Lower lobe of right lung (tissue), 2 donors: ENCODE measurements around the gene PIK3CA. TPM values are rescaled to one million over a fixed set of nuclear protein-coding genes. Genes with fewer than 3 reads are reported as not detected.
"Not testable (repeated sequence)": the region's sequence is repeated elsewhere in the genome, so short reads cannot be mapped to it uniquely, and the experiment has no call there.

Experiments
- ATAC-seq, 2 donors: fragments of 200-7000 bp; cut with Tn5 transposase; one replicate each; pipeline ENCODE4 v1.9.1; 2020 to 2022; ENCODE audit warnings: mild to moderate bottlenecking in 2 of 2, moderate library complexity in 2 of 2
- DNase-seq: peaks from one replicate; pipeline ENCODE4 v3.0.0-alpha.2; 2020
- H3K27ac ChIP-seq: fragments of 200-600 bp; one replicate; pipeline ENCODE4 v1.8.0; 2022
- H3K27me3 ChIP-seq: fragments of 200-600 bp; one replicate; pipeline ENCODE4 v1.8.0; 2022; ENCODE audit warnings: low read depth
- H3K36me3 ChIP-seq: fragments of 200-600 bp; one replicate; pipeline ENCODE4 v1.8.0; 2022; ENCODE audit warnings: mild to moderate bottlenecking
- H3K4me1 ChIP-seq: fragments of 200-600 bp; one replicate; pipeline ENCODE4 v1.8.0; 2022
- H3K4me3 ChIP-seq: fragments of 200-600 bp; one replicate; pipeline ENCODE4 v1.8.0; 2022; ENCODE audit warnings: mild to moderate bottlenecking
- H3K9me3 ChIP-seq: fragments of 200-600 bp; one replicate; pipeline ENCODE4 v1.8.0; 2022
- CTCF ChIP-seq: fragments of 200-600 bp; IDR thresholded peaks from one replicate; pipeline ENCODE4 v1.8.0; 2022; ENCODE audit warnings: antibody characterized with exemption, mild to moderate bottlenecking
- intact Hi-C: fragments of 100-400 bp; cut with DNase I; formaldehyde crosslinking; loops from one replicate; pipeline ENCODE4 v1.11.0; 2022
- total RNA-seq: library from RNA; stranded (reverse); fragmentation: NEBNext Ultra II Directional; extraction: Animal tissue kit (Norgen Biotek cat#: 25700); gene quantifications from one replicate; pipeline ENCODE4 v1.2.1, GENCODE V29; 2021
- donor health status: DM: no; HTN: yes; CAD: no; lungs with severe emphysema.

PIK3CA gene
- total RNA-seq, 1 donor from 2014 or later: 33.5 TPM

GRCh38 chr3:179244878-179245277, 96.7 kb downstream of the PIK3CA start:
- Histone ChIP-seq H3K27me3 (no peaks in the 10 kb centered on the region), H3K9me3 (no peaks in the 10 kb centered on the region), H3K4me1 (no peaks in the 10 kb centered on the region), H3K36me3 (no peaks in the 10 kb centered on the region), H3K4me3 (no peak overlapping the region), H3K27ac (no peak overlapping the region)
- intact Hi-C loops: no loop called here
- ATAC-seq: no peak
- TF ChIP-seq CTCF: no peak
- DNase-seq: no peak

- no peak for ATAC-seq
- H3K9me3 ChIP-seq: no peaks in the 10 kb centered on the region
These were observed 99.3 kb downstream of the PIK3CA start for GRCh38 chr3:179247289-179248015.

GRCh38 chr3:179250803-179251476, 102.8 kb downstream of the PIK3CA start, which contains the start of gene KCNMB3:
Gene KCNMB3, minus strand, starts transcription at chr3:179251114. Its CDS starts 124 bp downstream, at chr3:179250990.
- Histone ChIP-seq H3K27me3 (no peaks in the 10 kb centered on the region), H3K27ac (no peak within 1 kb of the TSS), H3K9me3 (no peaks in the 10 kb centered on the region), H3K4me3 (no peak within 1 kb of the TSS), H3K4me1 (no peaks in the 10 kb centered on the region), H3K36me3 (peaks cover 10% of the 10 kb centered on the region)
- ATAC-seq (no peak), DNase-seq (no peak)
- TF ChIP-seq CTCF: no peak
- intact Hi-C loops: no loop called here

More at GRCh38 chr3:179247289-179248015, 99.3 kb downstream of the PIK3CA start:
- Histone ChIP-seq H3K4me3 (no peak overlapping the region), H3K36me3 (peaks cover 10% of the 10 kb centered on the region), H3K27ac (no peak overlapping the region), H3K4me1 (no peaks in the 10 kb centered on the region), H3K27me3 (no peaks in the 10 kb centered on the region)
- no peak for DNase-seq
- no peak for TF ChIP-seq CTCF
- intact Hi-C loops: no loop called here

- Histone ChIP-seq H3K4me1 (peaks cover 3% of the 10 kb centered on the region), H3K27me3 (no peaks in the 10 kb centered on the region), H3K27ac (no peak overlapping the region), H3K36me3 (no peaks in the 10 kb centered on the region), H3K4me3 (no peak overlapping the region), H3K9me3 (no peaks in the 10 kb centered on the region)
- intact Hi-C loops: no loop called here
- DNase-seq (no peak), ATAC-seq (no peak)
- no peak for TF ChIP-seq CTCF
These were observed 108.7 kb downstream of the PIK3CA start for GRCh38 chr3:179256813-179257212.

- H3K27ac ChIP-seq, DNase-seq, intact Hi-C loops, ATAC-seq, H3K9me3 ChIP-seq, H3K4me3 ChIP-seq, H3K4me1 ChIP-seq, H3K36me3 ChIP-seq, H3K27me3 ChIP-seq: not testable (repeated sequence)
These were observed 109.6 kb downstream of the PIK3CA start for GRCh38 chr3:179257742-179258141.

- H3K27me3 ChIP-seq: no peaks in the 10 kb centered on the region
- no peak for DNase-seq
- H3K36me3 ChIP-seq: no peaks in the 10 kb centered on the region
- no peak overlapping the region for H3K4me3 ChIP-seq
- no peak for TF ChIP-seq CTCF
- ATAC-seq: no peak
- H3K4me1 ChIP-seq: peaks cover 5% of the 10 kb centered on the region
- H3K9me3 ChIP-seq: no peaks in the 10 kb centered on the region
- no peak overlapping the region for H3K27ac ChIP-seq
- intact Hi-C loops: no loop called here
These were observed 110.7 kb downstream of the PIK3CA start for GRCh38 chr3:179258820-179259219.

GRCh38 chr3:179259959-179260756, 112.0 kb downstream of the PIK3CA start:
- H3K4me3 ChIP-seq, H3K36me3 ChIP-seq, DNase-seq, H3K4me1 ChIP-seq, intact Hi-C loops, H3K27me3 ChIP-seq, H3K27ac ChIP-seq, H3K9me3 ChIP-seq, ATAC-seq: not testable (repeated sequence)
